Stimulated activated CD4-positive, alpha-beta T cell treated with anti-CD3 and anti-CD28 coated beads, TNF-alpha, amount 100 ng/mL, for 48 hours (primary cell): Measurements from ENCODE around the gene GALNT16.
A peak's percentile ranks its signal among the peaks of the same experiment; 100 is the strongest.
"Not testable (repeated sequence)": the region's sequence is repeated elsewhere in the genome, so short reads cannot be mapped to it uniquely, and the experiment has no call there.

ENCODE experiments used
- DNase-seq, 3 donors: peaks; one replicate each; pipeline ENCODE4 v3.0.0-alpha.2; 2020; ENCODE audit warnings: low read depth in 3 of 3

Gene GALNT16

DNA sequence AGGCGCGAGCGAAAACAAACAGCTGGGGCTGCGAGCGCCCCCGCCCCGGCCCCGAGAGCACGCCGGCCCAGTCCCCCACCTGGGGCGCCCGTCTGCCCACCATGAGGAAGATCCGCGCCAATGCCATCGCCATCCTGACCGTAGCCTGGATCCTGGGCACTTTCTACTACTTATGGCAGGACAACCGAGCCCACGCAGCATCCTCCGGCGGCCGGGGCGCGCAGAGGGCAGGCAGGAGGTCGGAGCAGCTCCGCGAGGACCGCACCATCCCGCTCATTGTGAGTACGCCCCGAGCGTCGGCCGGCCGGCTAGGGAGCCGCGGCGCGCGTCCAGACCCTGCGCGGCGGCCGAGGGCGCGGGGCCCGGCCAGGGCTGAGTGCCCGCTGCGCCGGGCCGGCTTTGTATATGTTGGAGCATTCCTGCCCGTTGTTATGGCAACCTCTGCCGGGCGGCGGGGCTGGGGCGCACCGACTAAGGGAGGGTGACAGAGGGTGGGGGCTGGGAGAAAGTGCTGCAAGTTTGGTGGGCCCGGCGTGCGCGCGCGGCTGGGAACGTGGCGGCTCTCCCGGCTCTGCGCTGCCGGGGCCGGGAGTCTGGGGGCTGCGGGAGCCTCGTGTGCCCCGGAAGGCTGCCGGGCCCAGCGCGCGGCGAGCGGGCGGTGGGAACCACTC lies 367 bp downstream of the GALNT16 start:
- no peak for DNase-seq

DNA sequence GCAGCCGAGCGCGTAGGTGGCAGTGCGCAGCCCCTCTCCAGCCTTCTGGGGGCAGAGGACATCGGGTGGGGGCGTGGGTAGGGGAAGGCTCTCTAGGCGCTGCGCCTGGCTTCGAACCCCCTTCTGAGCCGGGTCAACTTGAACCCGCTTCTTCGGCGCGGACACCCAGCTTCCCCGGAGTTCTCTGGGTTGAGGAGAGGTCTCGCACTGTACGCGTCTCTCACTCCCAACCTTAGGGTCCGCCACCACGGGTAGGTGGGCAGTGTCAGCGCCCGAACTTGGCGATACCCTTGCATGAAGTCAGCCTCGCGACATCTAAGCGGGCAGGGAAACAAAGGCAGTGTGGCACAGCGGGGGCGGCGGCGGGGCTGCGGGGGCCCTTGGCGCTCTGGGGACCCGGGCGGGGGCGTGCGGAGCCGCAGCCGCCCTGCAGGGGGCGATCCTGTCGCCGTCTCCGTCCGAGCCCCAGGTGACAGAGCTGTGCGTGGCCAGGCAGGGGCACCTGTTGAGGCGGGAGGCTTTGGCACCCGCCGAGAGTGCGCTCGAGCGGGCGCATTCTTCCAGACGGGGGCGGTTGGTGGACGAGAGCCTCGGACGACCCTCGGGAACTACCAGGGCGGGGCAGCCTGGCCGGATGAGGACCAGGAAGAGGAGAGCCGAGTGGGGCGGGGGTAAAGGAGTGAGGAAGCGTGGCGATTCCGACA lies 1.1 kb downstream of the GALNT16 start:
- DNase-seq: peak in 2 of 3 donors; percentile 30 to 33

DNA sequence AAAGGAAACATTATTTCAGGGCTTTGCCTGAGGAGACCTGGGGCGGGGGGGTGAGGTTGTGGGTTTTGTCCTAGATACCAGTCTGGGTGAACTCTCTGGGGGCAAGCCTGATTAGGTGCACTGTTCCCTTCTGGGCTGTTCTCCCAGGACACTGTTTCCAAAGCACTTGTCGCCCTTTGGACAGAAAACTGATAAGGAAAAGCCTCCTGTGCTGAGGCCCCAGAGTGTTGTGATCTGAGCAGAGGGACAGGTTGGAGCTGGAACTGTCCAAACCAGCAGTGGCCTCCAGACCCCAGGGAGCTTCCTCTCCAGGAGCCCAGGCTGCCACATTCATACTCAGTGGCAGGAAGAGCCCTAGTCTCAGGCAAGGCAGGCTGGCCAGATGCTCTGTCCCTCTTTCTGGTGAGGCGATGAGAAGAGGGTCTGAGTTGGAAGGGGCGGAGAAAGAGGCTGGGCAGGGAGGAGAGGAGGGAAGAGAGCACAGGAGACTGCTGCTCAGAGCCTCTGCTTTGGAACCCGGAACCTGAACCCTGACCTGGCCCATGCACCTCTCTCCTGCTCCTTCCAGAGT lies 1.9 kb downstream of the GALNT16 start:
- no peak for DNase-seq

DNA sequence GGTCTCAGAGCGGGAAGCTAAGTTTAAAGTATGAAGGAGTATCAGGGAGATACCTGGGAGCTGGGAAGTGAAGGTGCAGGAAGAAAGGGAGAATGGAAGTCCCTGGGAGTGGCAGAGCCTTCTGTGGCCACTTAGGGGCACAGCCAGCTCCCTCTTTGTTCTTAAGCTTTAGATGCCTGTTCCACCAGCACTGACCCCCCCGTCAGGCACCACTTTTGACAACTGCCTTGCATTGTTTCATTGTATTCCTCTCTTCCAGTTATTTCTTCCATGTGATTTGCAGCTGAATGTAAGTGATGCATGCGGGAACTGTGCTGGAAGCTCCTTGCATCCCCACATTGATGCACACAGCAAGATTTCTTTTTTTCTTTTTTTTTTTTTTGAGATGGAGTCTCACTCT lies 2.6 kb downstream of the GALNT16 start:
- no peak for DNase-seq

DNA sequence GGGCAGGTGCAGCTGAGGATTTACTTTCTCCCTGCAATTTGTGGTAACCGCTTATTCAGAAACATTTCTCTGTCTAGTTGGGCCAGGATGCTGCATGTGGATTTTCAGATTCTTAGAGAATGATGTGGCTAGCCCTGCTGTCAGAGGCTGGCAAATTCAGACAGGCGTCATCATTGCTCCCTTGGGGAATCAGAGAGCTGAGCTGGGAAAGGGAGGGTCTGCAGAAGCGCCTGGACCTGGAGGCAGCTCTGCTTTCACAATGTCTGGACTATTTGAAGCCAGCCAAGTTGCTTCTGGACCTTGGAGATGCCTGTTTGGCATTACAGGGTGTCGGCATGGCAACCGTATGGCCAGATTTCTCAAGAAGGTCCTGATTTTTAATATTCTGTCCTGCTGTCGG lies 3.4 kb downstream of the GALNT16 start:
- no peak for DNase-seq

DNA sequence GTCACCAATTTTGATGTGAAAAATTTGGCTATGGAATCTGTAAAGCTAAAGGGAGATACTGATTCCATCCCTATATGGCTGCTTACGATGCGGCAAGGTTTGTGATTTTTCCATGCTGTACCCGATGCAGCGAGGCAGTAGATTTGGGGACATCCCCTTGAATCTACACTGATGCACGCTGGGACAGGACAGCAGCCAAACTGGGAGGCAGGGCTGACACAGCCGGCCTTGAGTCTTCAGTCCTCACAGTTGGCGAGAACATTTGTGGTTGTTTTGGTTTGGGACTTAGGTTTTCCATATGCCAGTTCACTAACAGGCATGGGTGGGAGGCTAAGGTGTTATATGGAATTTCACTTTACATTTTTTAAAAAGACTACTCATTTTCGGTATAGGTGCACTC lies 3.8 kb downstream of the GALNT16 start:
- DNase-seq: no peak

DNA sequence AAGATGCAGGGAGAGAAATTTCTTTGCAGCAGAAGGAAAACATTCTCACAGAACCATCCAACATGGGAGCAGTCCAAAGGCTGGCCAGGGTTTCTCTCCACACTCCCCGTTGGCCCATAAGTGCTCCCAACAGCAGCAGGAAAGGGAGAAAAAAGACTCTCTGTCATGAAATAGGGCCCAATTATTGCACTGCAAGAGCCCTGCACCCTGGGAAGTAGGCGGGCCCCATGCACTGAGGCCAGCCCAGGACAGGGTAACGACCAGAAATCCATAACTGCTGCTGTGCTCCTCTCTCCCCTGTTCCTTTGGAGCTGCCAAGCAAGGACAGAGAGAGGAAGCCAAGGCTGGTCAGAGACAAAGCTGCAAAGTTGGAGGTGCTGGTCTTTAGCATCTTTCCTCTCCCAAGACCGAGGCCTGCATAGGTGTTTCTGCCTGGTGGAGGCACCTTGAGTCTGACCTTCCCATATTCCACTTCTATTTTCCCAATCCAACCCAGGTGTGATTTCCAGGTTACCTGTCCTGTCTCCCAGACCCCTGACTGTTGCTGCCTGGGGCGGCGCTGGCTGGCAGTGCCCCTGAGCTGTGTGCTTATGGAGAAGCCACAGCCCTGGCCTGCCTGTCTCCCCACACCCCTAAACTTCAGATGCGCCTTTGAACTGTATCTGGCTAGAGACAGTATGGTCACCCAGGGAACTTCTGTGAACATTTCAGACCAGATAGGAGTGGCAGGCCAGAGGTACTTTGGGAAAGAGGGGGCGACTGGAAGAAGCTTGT lies 6.8 kb downstream of the GALNT16 start:
- no peak for DNase-seq

DNA sequence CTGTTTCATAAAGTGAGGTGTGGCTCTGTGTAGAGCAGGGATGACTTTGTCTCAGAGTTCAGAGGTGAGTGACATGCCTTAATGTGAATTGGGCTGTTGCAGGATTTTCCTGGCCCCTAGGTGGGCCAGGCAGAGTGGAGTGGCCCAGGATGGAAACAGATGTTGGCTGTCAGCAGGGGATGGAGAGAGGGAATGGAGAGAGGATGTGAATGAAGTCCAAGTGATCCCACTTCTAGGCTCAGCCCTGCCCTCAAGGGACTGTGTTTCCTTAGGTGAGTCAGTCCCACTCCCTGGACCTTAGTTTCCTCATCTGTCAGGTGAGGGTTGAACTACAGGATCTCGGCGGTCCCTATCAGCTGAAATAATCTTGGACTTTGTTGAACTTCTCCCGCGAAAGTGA lies 7.5 kb downstream of the GALNT16 start:
- DNase-seq: no peak

DNA sequence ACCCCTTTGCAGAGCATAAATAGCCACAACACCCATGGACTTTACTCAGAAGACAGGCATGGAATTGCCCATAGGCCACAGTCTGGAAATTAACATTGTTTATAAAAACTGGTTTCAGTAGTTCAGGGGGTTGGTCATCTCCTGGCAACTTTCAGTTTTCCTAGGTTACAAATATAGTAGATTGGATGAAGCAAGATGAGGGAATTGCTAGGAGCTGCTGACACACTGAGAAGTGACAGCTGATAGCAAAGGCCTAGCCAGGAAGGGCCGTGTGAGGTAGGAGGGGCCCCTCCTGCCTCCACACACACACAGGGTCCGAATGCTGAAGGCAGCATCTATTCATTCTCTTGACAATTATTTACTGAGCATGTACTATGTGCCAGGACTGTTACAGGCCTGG lies 8.3 kb downstream of the GALNT16 start:
- DNase-seq: no peak

DNA sequence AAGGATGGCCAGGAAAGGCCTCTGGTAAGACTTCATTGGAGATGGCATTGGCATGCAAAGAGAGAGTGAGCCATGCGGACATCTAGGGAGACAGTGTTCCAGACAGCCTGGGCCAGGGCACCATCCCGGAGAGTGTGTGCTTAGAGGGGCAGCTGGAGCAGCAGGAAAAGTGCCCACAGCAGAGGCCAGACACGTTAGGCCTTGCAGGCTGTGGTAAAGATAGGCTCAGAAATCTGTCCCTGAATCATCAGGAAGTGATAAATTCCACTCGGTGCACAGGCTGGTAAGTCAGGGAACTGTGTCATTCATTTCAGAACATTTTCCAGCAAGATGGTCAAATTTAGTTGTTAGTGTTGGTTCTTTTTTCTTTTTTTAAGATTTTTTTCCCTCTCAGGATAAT lies 8.8 kb downstream of the GALNT16 start:
- DNase-seq: no peak

DNA sequence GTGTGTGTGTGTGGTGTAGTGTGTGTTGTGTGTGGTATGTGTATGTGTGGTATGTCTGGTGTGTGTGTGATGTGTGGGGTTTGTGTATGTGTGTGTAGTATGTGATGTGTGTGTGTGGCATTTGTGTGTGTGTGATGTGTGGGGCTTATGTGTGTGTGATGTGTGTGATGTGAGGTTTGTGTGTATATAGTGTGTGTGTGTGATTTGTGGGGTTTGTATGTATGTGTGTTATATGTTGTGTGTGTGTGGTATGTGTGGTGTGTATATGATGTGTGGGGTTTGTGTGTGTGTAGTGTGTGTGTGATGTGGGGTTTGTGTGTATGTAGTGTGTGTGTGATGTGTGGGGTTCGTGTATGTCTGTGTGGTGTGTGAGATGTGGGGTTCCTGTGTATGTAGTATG lies 9.4 kb downstream of the GALNT16 start:
- no peak for DNase-seq

DNA sequence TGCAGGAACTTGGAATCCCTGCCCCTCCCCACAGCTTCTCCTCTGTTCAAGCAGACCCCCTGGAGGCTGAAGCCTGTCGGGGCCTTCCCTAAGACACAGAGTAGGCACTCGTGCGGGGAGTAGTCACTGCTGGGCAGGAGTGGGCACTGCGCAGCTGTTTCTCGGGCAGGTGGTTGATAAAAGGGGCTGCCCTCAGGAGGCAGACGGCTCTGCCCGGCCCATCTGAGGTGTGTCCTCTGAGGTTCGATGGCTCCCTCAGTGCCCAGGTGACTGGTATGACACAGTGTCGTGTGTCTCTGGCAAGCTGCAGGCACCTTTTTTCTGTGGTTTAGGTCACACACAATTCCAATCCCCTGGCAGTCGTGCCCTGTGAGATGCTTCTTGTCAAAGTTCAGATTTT lies 10.1 kb downstream of the GALNT16 start:
- no peak for DNase-seq

DNA sequence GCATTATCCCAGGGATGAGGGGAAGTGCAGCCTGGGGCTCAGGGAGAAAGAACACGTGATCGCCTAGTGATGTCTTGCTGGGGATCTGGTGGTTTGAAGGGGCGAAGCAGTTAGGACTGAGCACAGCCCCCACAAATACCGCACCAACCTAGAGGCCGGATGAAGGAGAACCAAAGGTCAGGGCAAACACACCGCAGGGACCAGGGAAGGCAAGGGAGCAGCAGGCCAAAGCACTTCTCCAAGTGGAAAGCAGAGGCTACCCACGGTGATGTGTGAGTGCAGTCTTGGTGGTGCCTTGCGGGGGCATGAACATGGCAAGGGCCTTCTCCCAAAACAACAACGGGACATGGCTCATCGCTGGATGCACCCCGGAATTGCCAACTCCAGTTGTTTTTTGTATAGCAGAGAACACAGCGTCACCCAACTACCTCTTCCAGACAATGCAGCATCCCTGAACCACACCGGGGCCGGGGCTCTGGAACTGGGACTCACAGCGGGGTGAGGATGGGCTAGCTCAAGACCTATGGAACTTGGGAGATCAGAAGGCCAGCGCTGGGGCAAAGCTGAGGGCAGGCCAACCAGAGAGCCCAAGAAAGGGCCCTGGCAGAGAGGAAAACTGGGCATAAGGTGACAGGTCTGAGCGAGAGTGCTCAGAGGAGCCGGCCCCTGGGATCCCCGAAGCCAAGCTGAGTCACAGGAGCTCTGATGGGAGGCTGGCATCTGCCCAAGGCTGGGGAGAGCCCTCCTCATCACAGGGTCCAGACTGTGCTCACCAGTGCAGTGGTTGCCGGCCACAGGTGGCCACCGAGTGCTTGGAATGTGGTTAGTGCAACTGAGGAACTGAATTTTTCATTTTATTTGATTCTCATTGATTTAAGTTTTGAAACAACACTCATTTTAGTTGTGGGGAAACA lies 11.1 kb downstream of the GALNT16 start:
- no peak for DNase-seq

DNA sequence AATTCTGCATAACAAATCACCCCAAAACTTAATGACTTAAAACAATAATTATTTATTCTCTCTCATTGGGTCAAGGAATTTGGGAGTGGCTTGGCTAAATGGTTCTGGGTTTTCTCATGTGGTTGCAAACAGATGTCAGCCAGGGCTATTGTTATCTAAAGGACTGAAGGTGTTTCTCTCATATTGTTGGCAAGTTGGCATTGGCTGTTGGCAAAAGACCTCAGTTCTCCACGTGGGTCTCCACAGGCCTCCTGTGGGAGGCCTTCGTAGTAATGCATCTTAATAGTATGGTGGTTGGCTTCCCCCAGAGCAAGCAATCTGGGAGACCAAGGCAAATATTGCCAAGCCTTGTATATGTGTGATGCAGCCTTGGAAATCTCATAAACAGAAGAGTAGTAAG lies 14.4 kb downstream of the GALNT16 start:
- DNase-seq: no peak

DNA sequence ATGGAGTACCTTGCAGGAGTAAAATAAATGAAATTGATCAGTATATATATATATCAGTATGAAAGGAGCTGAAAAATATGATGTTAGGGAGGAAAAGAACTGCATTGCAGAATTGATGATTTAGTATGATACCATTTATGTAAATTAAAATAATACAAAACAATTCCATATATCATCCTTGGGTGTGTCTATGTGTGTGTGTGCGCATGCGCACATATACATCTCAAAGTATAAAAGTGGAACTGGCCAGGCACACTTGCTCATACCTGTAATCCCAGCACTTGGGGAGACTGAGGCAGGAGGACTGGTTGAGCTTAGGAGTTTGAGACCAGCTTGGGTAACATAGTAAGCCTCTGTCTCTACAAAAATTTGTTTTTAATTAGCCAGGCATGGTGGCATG lies 15.4 kb downstream of the GALNT16 start:
- no peak for DNase-seq

DNA sequence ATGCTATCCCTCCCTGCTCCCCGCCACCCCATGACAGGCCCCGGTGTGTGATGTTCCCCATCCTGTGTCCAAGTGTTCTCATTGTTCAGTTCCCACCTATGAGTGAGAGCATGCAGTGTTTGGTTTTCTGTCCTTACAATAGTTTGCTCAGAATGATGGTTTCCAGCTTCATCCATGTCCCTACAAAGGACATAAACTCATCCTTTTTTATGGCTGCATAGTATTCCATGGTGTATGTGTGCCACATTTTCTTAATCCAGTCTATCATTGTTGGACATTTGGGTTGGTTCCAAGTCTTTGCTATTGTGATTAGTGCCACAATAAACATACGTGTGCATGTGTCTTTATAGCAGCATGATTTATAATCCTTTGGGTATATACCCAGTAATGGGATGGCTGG lies 17.4 kb downstream of the GALNT16 start:
- DNase-seq: not testable (repeated sequence)

DNA sequence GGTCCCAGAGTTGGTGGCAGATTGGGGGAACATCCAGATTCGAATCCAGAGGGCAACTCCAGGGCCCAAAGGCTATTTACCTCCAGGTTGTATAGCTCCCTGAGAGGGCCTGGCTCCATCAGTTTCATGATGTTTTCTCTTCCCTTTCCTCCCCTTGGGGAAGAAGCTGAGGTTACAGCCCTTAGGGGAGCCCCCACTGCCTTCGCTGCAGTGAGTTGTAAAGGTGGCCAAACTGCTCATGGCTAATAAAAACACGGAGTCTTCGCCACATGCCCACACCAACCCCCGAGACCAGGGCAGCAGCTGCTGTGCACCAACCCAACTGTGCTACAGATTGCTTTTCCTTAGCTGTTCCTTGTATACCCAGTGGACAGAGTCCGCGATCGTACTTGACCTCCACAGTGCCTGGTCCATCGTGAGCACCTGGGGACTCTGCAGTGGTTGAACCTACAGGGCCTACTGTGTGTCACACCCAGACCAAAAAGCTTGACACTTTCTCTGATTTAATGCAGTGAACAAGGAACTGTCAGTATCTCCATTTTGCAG lies 20.9 kb downstream of the GALNT16 start:
- no peak for DNase-seq

DNA sequence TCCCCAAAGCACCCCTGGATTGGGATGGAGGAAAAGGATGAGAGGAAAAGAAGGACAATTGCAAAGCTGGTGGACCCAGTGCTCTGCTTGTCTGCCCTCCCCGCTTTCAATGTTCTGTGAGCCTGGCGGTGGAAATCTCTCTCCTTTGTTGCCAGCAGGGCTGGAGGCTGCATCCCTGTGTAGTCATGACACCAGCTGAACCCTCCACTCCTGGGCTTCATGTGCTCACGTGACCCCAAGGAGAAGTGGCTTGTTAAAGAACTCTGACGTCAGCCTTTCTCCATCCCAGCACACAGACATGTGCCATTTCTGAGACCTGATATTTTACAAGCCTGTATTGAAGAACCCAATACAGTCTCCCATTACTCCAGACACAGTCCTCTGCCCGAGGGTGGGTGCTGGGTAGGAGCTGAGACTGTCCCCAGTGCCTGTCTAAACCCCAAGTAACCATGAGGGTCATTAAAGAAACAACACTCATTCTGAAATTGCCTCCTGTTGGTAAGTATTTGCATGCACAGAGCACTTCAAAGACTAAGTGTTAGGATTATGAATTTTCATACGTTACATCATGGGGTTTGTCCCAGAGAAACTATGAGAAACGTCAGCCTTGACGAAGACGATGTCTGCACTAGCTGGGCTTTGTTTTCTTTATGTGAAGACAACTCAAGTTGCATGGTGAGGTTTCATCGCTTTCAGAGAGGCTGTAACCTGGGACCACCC lies 21.7 kb downstream of the GALNT16 start:
- no peak for DNase-seq

DNA sequence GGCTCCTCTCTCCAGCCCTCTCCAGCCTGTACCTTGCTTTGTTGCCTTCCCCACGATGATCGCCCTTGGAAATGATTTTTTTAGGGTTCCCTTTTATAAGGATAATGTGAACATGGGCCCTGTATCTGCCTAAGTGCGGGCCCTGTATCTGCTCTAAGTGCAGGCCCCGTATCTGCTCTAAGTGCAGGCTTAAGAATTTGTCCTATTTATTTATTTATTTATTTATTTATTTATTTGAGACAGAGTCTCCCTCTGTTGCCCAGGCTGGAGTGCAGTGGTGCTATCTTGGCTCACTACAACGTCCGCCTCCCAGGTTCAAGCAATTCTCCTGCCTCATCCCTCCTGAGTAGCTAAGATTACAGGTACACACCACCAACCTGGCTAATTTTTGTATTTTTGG lies 22.5 kb downstream of the GALNT16 start:
- DNase-seq: no peak

DNA sequence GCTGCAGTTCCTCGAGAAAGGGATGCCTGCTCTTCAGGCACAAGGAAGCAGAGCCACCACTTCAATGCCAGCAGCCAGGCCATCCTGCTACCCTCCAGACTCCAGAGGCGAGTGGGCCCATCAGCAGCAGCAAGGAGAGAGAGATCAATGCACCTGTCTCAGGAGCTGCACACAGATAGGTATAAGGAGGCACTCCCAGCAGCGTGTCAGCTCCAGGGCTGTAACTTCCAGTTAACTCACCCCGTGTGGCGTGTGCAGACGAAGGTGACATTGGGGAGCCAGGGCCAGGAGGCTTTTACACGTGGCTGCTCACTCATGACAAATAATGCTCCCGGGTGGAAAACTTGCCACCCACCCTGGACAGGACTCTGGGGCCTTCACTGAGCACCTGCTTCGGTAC lies 24.2 kb downstream of the GALNT16 start:
- no peak for DNase-seq
